WTC11 (cell line): ENCODE results near the gene ARHGAP26. TPM values are rescaled to one million over a fixed set of nuclear protein-coding genes. Genes with fewer than 3 reads are reported as not detected.
A peak's percentile ranks its signal among the peaks of the same experiment; 100 is the strongest.

Experiments used
- CREB1 ChIP-seq: sonication (generic); formaldehyde crosslinking; IDR thresholded peaks from 2 replicates; pipeline ENCODE4 v1.8.0; 2023; ENCODE audit warnings: mild to moderate bottlenecking, missing genetic modification reagents
- EMX1 ChIP-seq: fragments of 250-450 bp; sonication (Bioruptor Pico); IDR thresholded peaks from 2 replicates; pipeline ENCODE4 v1.8.0; 2021; ENCODE audit warnings: mild to moderate bottlenecking
- ESRRA ChIP-seq: sonication (generic); formaldehyde crosslinking; IDR thresholded peaks from 2 replicates; pipeline ENCODE4 v1.8.1; 2022; ENCODE audit warnings: mild to moderate bottlenecking, missing genetic modification reagents, borderline replicate concordance
- ETV6 ChIP-seq: sonication (generic); formaldehyde crosslinking; IDR thresholded peaks from 2 replicates; pipeline ENCODE4 v1.8.1; 2022; ENCODE audit warnings: mild to moderate bottlenecking, missing genetic modification reagents
- FOXJ3 ChIP-seq: sonication (generic); formaldehyde crosslinking; IDR thresholded peaks from 2 replicates; pipeline ENCODE4 v1.9.0; 2021; ENCODE audit warnings: missing genetic modification reagents, mild to moderate bottlenecking, borderline replicate concordance
- GTF2I ChIP-seq: fragments of 250-450 bp; sonication (Bioruptor Pico); conservative IDR thresholded peaks from 2 replicates; pipeline ENCODE4 v1.4.0; 2021; ENCODE audit warnings: mild to moderate bottlenecking
- JAZF1 ChIP-seq: fragments of 250-450 bp; sonication (Bioruptor Pico); IDR thresholded peaks from 2 replicates; pipeline ENCODE4 v1.9.0; 2021; ENCODE audit warnings: moderate library complexity, mild to moderate bottlenecking, inconsistent platforms
- MXD4 ChIP-seq: fragments of 250-450 bp; sonication (Bioruptor Pico); IDR thresholded peaks from 2 replicates; pipeline ENCODE4 v1.8.0; 2021; ENCODE audit warnings: mild to moderate bottlenecking, moderate library complexity, borderline replicate concordance
- OVOL2 ChIP-seq: fragments of 250-450 bp; sonication (Bioruptor Pico); IDR thresholded peaks from 2 replicates; pipeline ENCODE4 v1.9.0; 2021; ENCODE audit warnings: mild to moderate bottlenecking, borderline replicate concordance
- SMAD4 ChIP-seq: sonication (generic); formaldehyde crosslinking; IDR thresholded peaks from 2 replicates; pipeline ENCODE4 v1.8.0; 2022; ENCODE audit warnings: mild to moderate bottlenecking, missing genetic modification reagents
- TP53 ChIP-seq: sonication (generic); formaldehyde crosslinking; IDR thresholded peaks from 2 replicates; pipeline ENCODE4 v1.8.1; 2023; ENCODE audit warnings: mild to moderate bottlenecking, missing genetic modification reagents
- ZNF317 ChIP-seq: sonication (generic); formaldehyde crosslinking; IDR thresholded peaks from 2 replicates; pipeline ENCODE4 v1.8.1; 2023; ENCODE audit warnings: low read depth, mild to moderate bottlenecking, moderate library complexity, missing genetic modification reagents, borderline replicate concordance
- ZNF396 ChIP-seq: fragments of 250-450 bp; sonication (Bioruptor Pico); IDR thresholded peaks from 2 replicates; pipeline ENCODE4 v1.8.0; 2021; ENCODE audit warnings: mild to moderate bottlenecking, moderate library complexity, borderline replicate concordance
- total RNA-seq: library from RNA; stranded (reverse); gene quantifications from 3 replicates; pipeline ENCODE4 v1.2.3, GENCODE V29; 2021
- TF ChIP-seq, protein P1 (sequence below): sonication (generic); formaldehyde crosslinking; IDR thresholded peaks from 2 replicates; pipeline ENCODE4 v1.8.0; 2022; ENCODE audit warnings: mild to moderate bottlenecking, missing genetic modification reagents
- TF ChIP-seq, protein P2 (sequence below): sonication (generic); formaldehyde crosslinking; IDR thresholded peaks from 2 replicates; pipeline ENCODE4 v1.8.1; 2023; ENCODE audit warnings: mild to moderate bottlenecking, missing genetic modification reagents
- TF ChIP-seq, protein P3 (sequence below): fragments of 250-450 bp; sonication (Bioruptor Pico); IDR thresholded peaks from 2 replicates; pipeline ENCODE4 v1.9.0; 2021; ENCODE audit warnings: mild to moderate bottlenecking
- TF ChIP-seq, protein P4 (sequence below): fragments of 200-600 bp; IDR thresholded peaks from 2 replicates; pipeline ENCODE4 v1.8.0; 2022; ENCODE audit warnings: antibody characterized with exemption
- TF ChIP-seq, protein P5 (sequence below): sonication (generic); formaldehyde crosslinking; IDR thresholded peaks from 2 replicates; pipeline ENCODE4 v1.8.1; 2023; ENCODE audit warnings: mild to moderate bottlenecking, missing genetic modification reagents, borderline replicate concordance
- TF ChIP-seq, protein P6 (sequence below): sonication (generic); formaldehyde crosslinking; conservative IDR thresholded peaks from 2 replicates; pipeline ENCODE4 v1.8.1; 2023; ENCODE audit warnings: mild to moderate bottlenecking, low read depth, missing genetic modification reagents, moderate library complexity
- TF ChIP-seq, protein P7 (sequence below): sonication (generic); formaldehyde crosslinking; IDR thresholded peaks from 2 replicates; pipeline ENCODE4 v1.8.1; 2023; ENCODE audit warnings: mild to moderate bottlenecking, missing genetic modification reagents, moderate library complexity
- TF ChIP-seq, protein P8 (sequence below): sonication (generic); formaldehyde crosslinking; IDR thresholded peaks from 2 replicates; pipeline ENCODE4 v1.8.1; 2023; ENCODE audit warnings: mild to moderate bottlenecking, missing genetic modification reagents

The ARHGAP26 gene
- total RNA-seq, 1 experiment from 2014 or later: 22.3 TPM

DNA sequence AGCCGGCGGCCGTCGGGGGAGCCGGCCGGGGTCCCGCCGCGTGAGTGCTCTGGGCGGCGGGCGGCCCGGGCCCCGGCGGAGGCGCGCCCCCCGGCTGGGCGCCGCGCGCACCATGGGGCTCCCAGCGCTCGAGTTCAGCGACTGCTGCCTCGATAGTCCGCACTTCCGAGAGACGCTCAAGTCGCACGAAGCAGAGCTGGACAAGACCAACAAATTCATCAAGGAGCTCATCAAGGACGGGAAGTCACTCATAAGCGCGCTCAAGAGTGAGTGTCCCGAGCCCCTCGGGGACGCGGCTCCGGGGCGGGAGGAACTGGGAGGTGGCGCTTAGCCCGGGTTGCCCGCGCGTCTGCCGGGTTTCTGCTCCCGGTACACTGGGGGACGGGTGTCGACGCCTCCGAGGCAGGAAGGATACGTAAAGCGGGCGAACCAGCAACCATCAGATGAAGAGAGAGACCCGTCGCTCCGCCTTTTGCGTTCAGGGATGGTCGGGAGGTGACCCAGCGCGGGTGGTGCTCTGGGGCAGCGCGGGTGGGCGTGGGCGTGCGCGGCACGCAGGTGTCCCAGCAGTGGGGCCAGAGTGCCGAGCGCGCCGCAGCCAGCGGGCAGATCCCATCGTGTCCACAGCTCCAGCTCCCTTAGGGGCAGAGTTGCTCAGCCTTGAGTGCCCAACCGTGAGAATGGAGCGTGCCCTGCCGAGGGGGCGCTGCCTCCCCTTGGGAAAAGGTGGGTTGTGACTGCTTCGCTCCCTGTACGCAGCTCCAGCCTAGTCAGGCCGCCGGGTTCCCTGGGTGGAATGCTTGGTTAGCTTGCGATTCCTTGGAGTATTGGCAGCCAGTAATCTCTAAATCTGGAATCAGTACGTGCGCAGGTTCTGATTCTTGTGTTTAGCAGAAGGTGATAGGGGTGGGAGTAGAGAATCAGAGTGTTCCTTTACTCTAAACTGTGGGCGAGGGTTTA lies 753 bp downstream of the ARHGAP26 start (continued):
- TF ChIP-seq, protein P1, sequence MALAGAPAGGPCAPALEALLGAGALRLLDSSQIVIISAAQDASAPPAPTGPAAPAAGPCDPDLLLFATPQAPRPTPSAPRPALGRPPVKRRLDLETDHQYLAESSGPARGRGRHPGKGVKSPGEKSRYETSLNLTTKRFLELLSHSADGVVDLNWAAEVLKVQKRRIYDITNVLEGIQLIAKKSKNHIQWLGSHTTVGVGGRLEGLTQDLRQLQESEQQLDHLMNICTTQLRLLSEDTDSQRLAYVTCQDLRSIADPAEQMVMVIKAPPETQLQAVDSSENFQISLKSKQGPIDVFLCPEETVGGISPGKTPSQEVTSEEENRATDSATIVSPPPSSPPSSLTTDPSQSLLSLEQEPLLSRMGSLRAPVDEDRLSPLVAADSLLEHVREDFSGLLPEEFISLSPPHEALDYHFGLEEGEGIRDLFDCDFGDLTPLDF (CRISPR knock-in tag): no peak
- peak; percentile 64; the same call in 1 of the 2 replicates for TF ChIP-seq CREB1 (CRISPR knock-in tag)
- TF ChIP-seq, protein P2, sequence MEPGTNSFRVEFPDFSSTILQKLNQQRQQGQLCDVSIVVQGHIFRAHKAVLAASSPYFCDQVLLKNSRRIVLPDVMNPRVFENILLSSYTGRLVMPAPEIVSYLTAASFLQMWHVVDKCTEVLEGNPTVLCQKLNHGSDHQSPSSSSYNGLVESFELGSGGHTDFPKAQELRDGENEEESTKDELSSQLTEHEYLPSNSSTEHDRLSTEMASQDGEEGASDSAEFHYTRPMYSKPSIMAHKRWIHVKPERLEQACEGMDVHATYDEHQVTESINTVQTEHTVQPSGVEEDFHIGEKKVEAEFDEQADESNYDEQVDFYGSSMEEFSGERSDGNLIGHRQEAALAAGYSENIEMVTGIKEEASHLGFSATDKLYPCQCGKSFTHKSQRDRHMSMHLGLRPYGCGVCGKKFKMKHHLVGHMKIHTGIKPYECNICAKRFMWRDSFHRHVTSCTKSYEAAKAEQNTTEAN (CRISPR knock-in tag): no peak
- TF ChIP-seq, protein P3, sequence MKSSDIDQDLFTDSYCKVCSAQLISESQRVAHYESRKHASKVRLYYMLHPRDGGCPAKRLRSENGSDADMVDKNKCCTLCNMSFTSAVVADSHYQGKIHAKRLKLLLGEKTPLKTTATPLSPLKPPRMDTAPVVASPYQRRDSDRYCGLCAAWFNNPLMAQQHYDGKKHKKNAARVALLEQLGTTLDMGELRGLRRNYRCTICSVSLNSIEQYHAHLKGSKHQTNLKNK (CRISPR knock-in tag): no peak
- TF ChIP-seq, protein P4, sequence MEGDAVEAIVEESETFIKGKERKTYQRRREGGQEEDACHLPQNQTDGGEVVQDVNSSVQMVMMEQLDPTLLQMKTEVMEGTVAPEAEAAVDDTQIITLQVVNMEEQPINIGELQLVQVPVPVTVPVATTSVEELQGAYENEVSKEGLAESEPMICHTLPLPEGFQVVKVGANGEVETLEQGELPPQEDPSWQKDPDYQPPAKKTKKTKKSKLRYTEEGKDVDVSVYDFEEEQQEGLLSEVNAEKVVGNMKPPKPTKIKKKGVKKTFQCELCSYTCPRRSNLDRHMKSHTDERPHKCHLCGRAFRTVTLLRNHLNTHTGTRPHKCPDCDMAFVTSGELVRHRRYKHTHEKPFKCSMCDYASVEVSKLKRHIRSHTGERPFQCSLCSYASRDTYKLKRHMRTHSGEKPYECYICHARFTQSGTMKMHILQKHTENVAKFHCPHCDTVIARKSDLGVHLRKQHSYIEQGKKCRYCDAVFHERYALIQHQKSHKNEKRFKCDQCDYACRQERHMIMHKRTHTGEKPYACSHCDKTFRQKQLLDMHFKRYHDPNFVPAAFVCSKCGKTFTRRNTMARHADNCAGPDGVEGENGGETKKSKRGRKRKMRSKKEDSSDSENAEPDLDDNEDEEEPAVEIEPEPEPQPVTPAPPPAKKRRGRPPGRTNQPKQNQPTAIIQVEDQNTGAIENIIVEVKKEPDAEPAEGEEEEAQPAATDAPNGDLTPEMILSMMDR: no peak
- no peak for TF ChIP-seq GTF2I (CRISPR knock-in tag)
- TF ChIP-seq, protein P5, sequence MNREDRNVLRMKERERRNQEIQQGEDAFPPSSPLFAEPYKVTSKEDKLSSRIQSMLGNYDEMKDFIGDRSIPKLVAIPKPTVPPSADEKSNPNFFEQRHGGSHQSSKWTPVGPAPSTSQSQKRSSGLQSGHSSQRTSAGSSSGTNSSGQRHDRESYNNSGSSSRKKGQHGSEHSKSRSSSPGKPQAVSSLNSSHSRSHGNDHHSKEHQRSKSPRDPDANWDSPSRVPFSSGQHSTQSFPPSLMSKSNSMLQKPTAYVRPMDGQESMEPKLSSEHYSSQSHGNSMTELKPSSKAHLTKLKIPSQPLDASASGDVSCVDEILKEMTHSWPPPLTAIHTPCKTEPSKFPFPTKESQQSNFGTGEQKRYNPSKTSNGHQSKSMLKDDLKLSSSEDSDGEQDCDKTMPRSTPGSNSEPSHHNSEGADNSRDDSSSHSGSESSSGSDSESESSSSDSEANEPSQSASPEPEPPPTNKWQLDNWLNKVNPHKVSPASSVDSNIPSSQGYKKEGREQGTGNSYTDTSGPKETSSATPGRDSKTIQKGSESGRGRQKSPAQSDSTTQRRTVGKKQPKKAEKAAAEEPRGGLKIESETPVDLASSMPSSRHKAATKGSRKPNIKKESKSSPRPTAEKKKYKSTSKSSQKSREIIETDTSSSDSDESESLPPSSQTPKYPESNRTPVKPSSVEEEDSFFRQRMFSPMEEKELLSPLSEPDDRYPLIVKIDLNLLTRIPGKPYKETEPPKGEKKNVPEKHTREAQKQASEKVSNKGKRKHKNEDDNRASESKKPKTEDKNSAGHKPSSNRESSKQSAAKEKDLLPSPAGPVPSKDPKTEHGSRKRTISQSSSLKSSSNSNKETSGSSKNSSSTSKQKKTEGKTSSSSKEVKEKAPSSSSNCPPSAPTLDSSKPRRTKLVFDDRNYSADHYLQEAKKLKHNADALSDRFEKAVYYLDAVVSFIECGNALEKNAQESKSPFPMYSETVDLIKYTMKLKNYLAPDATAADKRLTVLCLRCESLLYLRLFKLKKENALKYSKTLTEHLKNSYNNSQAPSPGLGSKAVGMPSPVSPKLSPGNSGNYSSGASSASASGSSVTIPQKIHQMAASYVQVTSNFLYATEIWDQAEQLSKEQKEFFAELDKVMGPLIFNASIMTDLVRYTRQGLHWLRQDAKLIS (CRISPR knock-in tag): no peak
- no peak for TF ChIP-seq TP53 (CRISPR knock-in tag)
- no peak for TF ChIP-seq ZNF396 (CRISPR knock-in tag)
- TF ChIP-seq JAZF1 (CRISPR knock-in tag): no peak
- no peak for TF ChIP-seq MXD4 (CRISPR knock-in tag)
- no peak for TF ChIP-seq ZNF317
- TF ChIP-seq OVOL2: no peak
- TF ChIP-seq, protein P6, sequence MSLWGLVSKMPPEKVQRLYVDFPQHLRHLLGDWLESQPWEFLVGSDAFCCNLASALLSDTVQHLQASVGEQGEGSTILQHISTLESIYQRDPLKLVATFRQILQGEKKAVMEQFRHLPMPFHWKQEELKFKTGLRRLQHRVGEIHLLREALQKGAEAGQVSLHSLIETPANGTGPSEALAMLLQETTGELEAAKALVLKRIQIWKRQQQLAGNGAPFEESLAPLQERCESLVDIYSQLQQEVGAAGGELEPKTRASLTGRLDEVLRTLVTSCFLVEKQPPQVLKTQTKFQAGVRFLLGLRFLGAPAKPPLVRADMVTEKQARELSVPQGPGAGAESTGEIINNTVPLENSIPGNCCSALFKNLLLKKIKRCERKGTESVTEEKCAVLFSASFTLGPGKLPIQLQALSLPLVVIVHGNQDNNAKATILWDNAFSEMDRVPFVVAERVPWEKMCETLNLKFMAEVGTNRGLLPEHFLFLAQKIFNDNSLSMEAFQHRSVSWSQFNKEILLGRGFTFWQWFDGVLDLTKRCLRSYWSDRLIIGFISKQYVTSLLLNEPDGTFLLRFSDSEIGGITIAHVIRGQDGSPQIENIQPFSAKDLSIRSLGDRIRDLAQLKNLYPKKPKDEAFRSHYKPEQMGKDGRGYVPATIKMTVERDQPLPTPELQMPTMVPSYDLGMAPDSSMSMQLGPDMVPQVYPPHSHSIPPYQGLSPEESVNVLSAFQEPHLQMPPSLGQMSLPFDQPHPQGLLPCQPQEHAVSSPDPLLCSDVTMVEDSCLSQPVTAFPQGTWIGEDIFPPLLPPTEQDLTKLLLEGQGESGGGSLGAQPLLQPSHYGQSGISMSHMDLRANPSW: no peak
- no peak for TF ChIP-seq ETV6 (CRISPR knock-in tag)
- TF ChIP-seq ESRRA (CRISPR knock-in tag): no peak; the same call in 1 of the 2 replicates
- no peak for TF ChIP-seq EMX1 (CRISPR knock-in tag)
- TF ChIP-seq FOXJ3 (CRISPR knock-in tag): no peak
- TF ChIP-seq, protein P7, sequence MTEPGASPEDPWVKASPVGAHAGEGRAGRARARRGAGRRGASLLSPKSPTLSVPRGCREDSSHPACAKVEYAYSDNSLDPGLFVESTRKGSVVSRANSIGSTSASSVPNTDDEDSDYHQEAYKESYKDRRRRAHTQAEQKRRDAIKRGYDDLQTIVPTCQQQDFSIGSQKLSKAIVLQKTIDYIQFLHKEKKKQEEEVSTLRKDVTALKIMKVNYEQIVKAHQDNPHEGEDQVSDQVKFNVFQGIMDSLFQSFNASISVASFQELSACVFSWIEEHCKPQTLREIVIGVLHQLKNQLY (CRISPR knock-in tag): no peak
- TF ChIP-seq SMAD4 (CRISPR knock-in tag): no peak
- TF ChIP-seq, protein P8, sequence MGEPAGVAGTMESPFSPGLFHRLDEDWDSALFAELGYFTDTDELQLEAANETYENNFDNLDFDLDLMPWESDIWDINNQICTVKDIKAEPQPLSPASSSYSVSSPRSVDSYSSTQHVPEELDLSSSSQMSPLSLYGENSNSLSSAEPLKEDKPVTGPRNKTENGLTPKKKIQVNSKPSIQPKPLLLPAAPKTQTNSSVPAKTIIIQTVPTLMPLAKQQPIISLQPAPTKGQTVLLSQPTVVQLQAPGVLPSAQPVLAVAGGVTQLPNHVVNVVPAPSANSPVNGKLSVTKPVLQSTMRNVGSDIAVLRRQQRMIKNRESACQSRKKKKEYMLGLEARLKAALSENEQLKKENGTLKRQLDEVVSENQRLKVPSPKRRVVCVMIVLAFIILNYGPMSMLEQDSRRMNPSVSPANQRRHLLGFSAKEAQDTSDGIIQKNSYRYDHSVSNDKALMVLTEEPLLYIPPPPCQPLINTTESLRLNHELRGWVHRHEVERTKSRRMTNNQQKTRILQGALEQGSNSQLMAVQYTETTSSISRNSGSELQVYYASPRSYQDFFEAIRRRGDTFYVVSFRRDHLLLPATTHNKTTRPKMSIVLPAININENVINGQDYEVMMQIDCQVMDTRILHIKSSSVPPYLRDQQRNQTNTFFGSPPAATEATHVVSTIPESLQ (CRISPR knock-in tag): no peak
